Natural killer cell (primary cell): ENCODE results near the gene MCM10. TPM values are rescaled to one million over a fixed set of nuclear protein-coding genes. Genes with fewer than 3 reads are reported as not detected.

Source experiments
- ATAC-seq, 3 donors: fragments of 150-1000 bp in 2 of 3; fragments of 200-7000 bp in 1 of 3; cut with Tn5 transposase; 1 replicate in 1 of 3; 2 replicates in 2 of 3; pipeline ENCODE4 v1.10.0; 2021; ENCODE audit warnings: mild to moderate bottlenecking in 2 of 3, moderate library complexity in 2 of 3
- DNase-seq, 2 donors: peaks; one replicate each; pipeline versions ENCODE4 v3.0.0 to v3.0.0-alpha.2; 2013 to 2021; ENCODE audit warnings: mixed read lengths in 1 of 2
- H3K27ac ChIP-seq: one replicate; pipeline ENCODE4 v1.5.1; 2013; ENCODE audit warnings: mild to moderate bottlenecking, low read length
- H3K27me3 ChIP-seq: one replicate; pipeline ENCODE4 v1.6.1; 2013; ENCODE audit warnings: low read length; ENCODE audit not compliant: control insufficient read depth, insufficient read depth
- H3K36me3 ChIP-seq: one replicate; pipeline ENCODE4 v1.6.1; 2013; ENCODE audit warnings: low read length; ENCODE audit not compliant: control insufficient read depth, insufficient read depth
- H3K4me1 ChIP-seq: one replicate; pipeline ENCODE4 v1.6.1; 2013; ENCODE audit warnings: low read length; ENCODE audit not compliant: control insufficient read depth, insufficient read depth
- H3K4me3 ChIP-seq: one replicate; pipeline ENCODE4 v1.5.1; 2013; ENCODE audit warnings: low read length
- H3K9me3 ChIP-seq: one replicate; pipeline ENCODE4 v1.6.1; 2013; ENCODE audit warnings: low read length; ENCODE audit not compliant: control insufficient read depth, insufficient read depth
- H3K27ac Mint-ChIP-seq, 2 donors: one replicate each; pipeline ENCODE4 v1.8.0; 2022; ENCODE audit warnings: mild to moderate bottlenecking in 2 of 2, mixed read lengths in 2 of 2, moderate library complexity in 1 of 2
- H3K27me3 Mint-ChIP-seq, 2 donors: one replicate each; pipeline ENCODE4 v1.8.0; 2022; ENCODE audit warnings: low read depth in 2 of 2, mixed read lengths in 2 of 2
- H3K36me3 Mint-ChIP-seq: one replicate; pipeline ENCODE4 v1.8.0; 2022; ENCODE audit warnings: mixed read lengths
- H3K4me1 Mint-ChIP-seq, 2 donors: one replicate each; pipeline ENCODE4 v1.8.0; 2022; ENCODE audit warnings: mixed read lengths in 2 of 2
- H3K4me3 Mint-ChIP-seq: one replicate; pipeline ENCODE4 v1.8.0; 2022; ENCODE audit warnings: mild to moderate bottlenecking, moderate library complexity, mixed read lengths
- H3K9me3 Mint-ChIP-seq, 2 donors: one replicate each; pipeline ENCODE4 v1.8.0; 2022; ENCODE audit warnings: mixed read lengths in 2 of 2
- WGBS: methylation state at CpG from one replicate; pipeline ENCODE4 v1.1.7; 2013; ENCODE audit warnings: missing lambda C conversion rate; ENCODE audit not compliant: insufficient coverage; 5-methylcytosine and 5-hydroxymethylcytosine counted together
- intact Hi-C: fragments of 100-400 bp; cut with micrococcal nuclease; formaldehyde crosslinking; loops from one replicate; pipeline ENCODE4 v1.14.2; 2022
- total RNA-seq, 4 donors: library from RNA; stranded (reverse); fragments of 120-200 nt in 1 of 4; gene quantifications; one replicate each; pipeline versions ENCODE4 v1.2.3 to v1.2.4, GENCODE V29; 2013 to 2022
- TF ChIP-seq, protein P1 (sequence below): fragments of 200-600 bp; IDR thresholded peaks from one replicate; pipeline ENCODE4 v1.8.0; 2022; ENCODE audit warnings: antibody characterized with exemption

Gene MCM10
- total RNA-seq, 3 donors from 2014 or later (not counting 1 experiment from before 2014, with no cell fraction given) = 0.73 to 2.9 (median 1.3) TPM

DNA sequence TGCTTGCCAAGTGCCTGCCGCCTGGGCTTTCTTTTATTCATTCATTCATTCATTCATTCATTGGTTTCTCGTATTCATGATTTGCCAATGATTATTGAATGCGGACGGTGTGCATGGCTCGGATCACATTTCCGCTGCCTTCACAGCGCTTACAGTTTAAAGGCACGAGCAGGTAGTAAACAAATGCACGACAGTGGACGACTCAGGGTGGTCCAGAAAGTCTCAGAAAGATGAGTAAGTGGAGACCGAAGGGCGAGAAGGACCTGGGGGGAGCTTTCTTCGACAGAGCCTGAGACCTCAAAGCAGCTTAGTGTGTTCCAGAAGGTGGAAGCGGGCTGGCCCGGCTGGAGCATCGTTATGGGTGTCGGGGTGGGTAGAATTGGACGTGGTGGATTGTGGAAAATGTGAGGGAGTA lies 506 bp downstream of the MCM10 start:
- Mint-ChIP-seq H3K4me1 (peaks cover 21 to 27% of the 10 kb centered on the region in 2 donors), H3K36me3 (no peaks in the 10 kb centered on the region), H3K9me3 (no peaks in the 10 kb centered on the region), H3K4me3 (peak overlapping the region; percentile 95), H3K27me3 (no peaks in the 10 kb centered on the region), H3K27ac (peak overlapping the region; percentile 87 to 93)
- no peaks in the 10 kb centered on the region for H3K27me3 ChIP-seq
- intact Hi-C loops = loop anchor here (1.0 to 5.0 kb wide), 3 partner anchors 65 to 190 kb away; no protein-coding TSS in a partner anchor
- TF ChIP-seq, protein P1, sequence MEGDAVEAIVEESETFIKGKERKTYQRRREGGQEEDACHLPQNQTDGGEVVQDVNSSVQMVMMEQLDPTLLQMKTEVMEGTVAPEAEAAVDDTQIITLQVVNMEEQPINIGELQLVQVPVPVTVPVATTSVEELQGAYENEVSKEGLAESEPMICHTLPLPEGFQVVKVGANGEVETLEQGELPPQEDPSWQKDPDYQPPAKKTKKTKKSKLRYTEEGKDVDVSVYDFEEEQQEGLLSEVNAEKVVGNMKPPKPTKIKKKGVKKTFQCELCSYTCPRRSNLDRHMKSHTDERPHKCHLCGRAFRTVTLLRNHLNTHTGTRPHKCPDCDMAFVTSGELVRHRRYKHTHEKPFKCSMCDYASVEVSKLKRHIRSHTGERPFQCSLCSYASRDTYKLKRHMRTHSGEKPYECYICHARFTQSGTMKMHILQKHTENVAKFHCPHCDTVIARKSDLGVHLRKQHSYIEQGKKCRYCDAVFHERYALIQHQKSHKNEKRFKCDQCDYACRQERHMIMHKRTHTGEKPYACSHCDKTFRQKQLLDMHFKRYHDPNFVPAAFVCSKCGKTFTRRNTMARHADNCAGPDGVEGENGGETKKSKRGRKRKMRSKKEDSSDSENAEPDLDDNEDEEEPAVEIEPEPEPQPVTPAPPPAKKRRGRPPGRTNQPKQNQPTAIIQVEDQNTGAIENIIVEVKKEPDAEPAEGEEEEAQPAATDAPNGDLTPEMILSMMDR = no peak
- ATAC-seq = no peak
- no peaks in the 10 kb centered on the region for H3K36me3 ChIP-seq
- no peaks in the 10 kb centered on the region for H3K9me3 ChIP-seq
- H3K27ac ChIP-seq = no peak overlapping the region
- 7% methylated on average over 18 of the region's 18 CpGs for WGBS
- DNase-seq = peak in 1 of 2 donors; percentile 28
- H3K4me1 ChIP-seq = peaks cover 9% of the 10 kb centered on the region
- peak overlapping the region; percentile 35 for H3K4me3 ChIP-seq

DNA sequence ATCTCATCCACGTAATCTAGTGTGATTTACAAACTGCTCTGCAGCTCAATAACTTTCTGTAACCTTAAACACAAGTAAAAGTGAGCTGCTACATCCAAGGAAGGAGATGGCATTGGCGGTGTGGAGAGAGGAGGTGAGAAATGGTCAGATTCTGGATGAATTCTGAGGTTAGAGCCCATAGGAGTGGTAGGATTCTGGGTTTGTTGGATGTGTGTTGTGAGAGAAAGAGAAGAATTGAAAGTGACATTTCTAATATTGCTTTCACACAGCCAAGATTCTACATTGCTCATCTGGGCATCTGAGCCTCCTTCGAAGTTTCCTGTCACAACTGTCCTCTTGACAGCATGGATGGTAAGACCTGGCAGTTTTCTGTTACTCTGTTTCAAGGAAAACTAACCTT lies 2.5 kb downstream of the MCM10 start:
- H3K4me3 ChIP-seq = no peak overlapping the region
- TF ChIP-seq, protein P1 = no peak
- Mint-ChIP-seq H3K36me3 (no peaks in the 10 kb centered on the region), H3K9me3 (no peaks in the 10 kb centered on the region), H3K4me1 (peaks cover 21 to 27% of the 10 kb centered on the region in 2 donors), H3K27me3 (no peaks in the 10 kb centered on the region), H3K4me3 (no peak overlapping the region), H3K27ac (no peak overlapping the region)
- no peak for ATAC-seq
- H3K36me3 ChIP-seq = no peaks in the 10 kb centered on the region
- 94% methylated on average over 3 of the region's 3 CpGs for WGBS
- no peak for DNase-seq
- intact Hi-C loops = loop anchor here (5.0 kb wide), 2 partner anchors 67 to 188 kb away; no protein-coding TSS in a partner anchor
- H3K4me1 ChIP-seq = peaks cover 9% of the 10 kb centered on the region
- no peaks in the 10 kb centered on the region for H3K9me3 ChIP-seq
- no peaks in the 10 kb centered on the region for H3K27me3 ChIP-seq
- no peak overlapping the region for H3K27ac ChIP-seq

DNA sequence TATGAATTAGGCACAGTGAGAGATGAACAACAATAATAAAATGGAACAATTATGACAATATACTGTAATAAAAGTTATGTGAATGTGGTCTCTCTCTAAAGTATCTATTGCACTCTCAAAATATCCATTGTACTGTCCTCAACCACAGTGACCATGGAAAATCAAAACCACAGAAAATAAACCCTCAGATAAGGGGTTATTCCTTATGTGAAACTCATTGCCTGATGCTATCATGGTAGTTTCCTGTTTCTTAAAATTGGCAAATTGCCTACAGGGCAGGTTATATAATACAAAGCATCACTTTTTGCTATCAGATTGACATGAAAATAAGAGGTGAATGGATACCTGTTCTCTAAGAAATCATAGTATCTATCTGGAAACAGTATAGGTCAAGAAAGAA lies 3.8 kb downstream of the MCM10 start:
- ATAC-seq = no peak
- no peak for DNase-seq
- H3K9me3 Mint-ChIP-seq = no peaks in the 10 kb centered on the region
- no peaks in the 10 kb centered on the region for H3K27me3 Mint-ChIP-seq
- TF ChIP-seq, protein P1 = no peak
- no peaks in the 10 kb centered on the region for H3K36me3 ChIP-seq
- intact Hi-C loops = no loop called here
- no peaks in the 10 kb centered on the region for H3K27me3 ChIP-seq
- H3K9me3 ChIP-seq = no peaks in the 10 kb centered on the region
- peaks cover 21% of the 10 kb centered on the region in 2 donors for H3K4me1 Mint-ChIP-seq
- no peak overlapping the region for H3K27ac Mint-ChIP-seq
- H3K36me3 Mint-ChIP-seq = no peaks in the 10 kb centered on the region
- H3K27ac ChIP-seq = no peak overlapping the region
- no peak overlapping the region for H3K4me3 Mint-ChIP-seq
- H3K4me3 ChIP-seq = no peak overlapping the region
- H3K4me1 ChIP-seq = peaks cover 9% of the 10 kb centered on the region

DNA sequence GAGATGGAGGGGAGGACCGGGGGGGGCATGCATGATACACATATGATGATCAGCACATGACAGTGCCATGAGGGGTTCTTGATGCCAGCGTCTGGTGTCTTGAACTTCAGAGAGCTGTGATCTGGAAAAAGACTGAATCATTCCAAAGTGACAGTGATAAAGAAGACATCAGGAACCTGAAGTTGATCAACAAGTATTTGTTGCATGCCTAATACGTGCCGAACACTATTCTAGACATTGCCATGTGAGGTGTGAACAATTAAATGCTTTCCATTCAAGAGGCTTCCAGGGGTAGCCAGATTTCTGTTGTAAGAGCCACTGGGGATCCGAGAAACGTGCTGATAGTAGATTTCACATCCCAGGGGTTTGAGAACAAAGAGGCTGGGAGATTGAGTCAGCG lies 6.2 kb downstream of the MCM10 start:
- Mint-ChIP-seq H3K9me3 (no peaks in the 10 kb centered on the region), H3K27me3 (no peaks in the 10 kb centered on the region), H3K4me1 (no peaks in the 10 kb centered on the region), H3K4me3 (no peak overlapping the region), H3K36me3 (no peaks in the 10 kb centered on the region), H3K27ac (no peak overlapping the region)
- intact Hi-C loops = no loop called here
- WGBS = 97% methylated on average over 7 of the region's 7 CpGs
- H3K27me3 ChIP-seq = no peaks in the 10 kb centered on the region
- no peak overlapping the region for H3K27ac ChIP-seq
- ATAC-seq = no peak
- no peaks in the 10 kb centered on the region for H3K9me3 ChIP-seq
- H3K36me3 ChIP-seq = no peaks in the 10 kb centered on the region
- no peak for DNase-seq
- TF ChIP-seq, protein P1 = no peak
- H3K4me3 ChIP-seq = no peak overlapping the region
- H3K4me1 ChIP-seq = no peaks in the 10 kb centered on the region
